HepG2 (cell line): ENCODE results near the gene HECTD1. TPM values are rescaled to one million over a fixed set of nuclear protein-coding genes. Genes with fewer than 3 reads are reported as not detected.

Experiments used
- ARHGAP35 ChIP-seq: sonication (generic); formaldehyde crosslinking; IDR thresholded peaks from 2 replicates; pipeline ENCODE4 v1.9.0; 2022; ENCODE audit warnings: mild to moderate bottlenecking, inconsistent platforms, moderate library complexity, missing genetic modification reagents, borderline replicate concordance
- ARID5B ChIP-seq: IDR thresholded peaks from 2 replicates; pipeline ENCODE4 v1.4.0; 2020; ENCODE audit warnings: mild to moderate bottlenecking, missing genetic modification reagents
- HINFP ChIP-seq: sonication (generic); formaldehyde crosslinking; IDR thresholded peaks from 2 replicates; pipeline ENCODE4 v1.4.0; 2020; ENCODE audit warnings: low read depth, mild to moderate bottlenecking, missing genetic modification reagents
- IRX3 ChIP-seq: sonication (generic); formaldehyde crosslinking; IDR thresholded peaks from 2 replicates; pipeline ENCODE4 v1.8.1; 2023; ENCODE audit warnings: mild to moderate bottlenecking, low read depth, missing genetic modification reagents, borderline replicate concordance
- KDM2A ChIP-seq: sonication (generic); formaldehyde crosslinking; IDR thresholded peaks from 2 replicates; pipeline ENCODE4 v1.4.0; 2020; ENCODE audit warnings: low read depth, missing genetic modification reagents, borderline replicate concordance
- PAX8 ChIP-seq: sonication (generic); formaldehyde crosslinking; IDR thresholded peaks from 2 replicates; pipeline ENCODE4 v1.8.0; 2022; ENCODE audit warnings: mild to moderate bottlenecking, missing genetic modification reagents, borderline replicate concordance
- PHF21A ChIP-seq: sonication (generic); formaldehyde crosslinking; IDR thresholded peaks from 2 replicates; pipeline ENCODE4 v1.5.0; 2020; ENCODE audit warnings: mild to moderate bottlenecking, missing genetic modification reagents
- RFX3 ChIP-seq: IDR thresholded peaks from 2 replicates; pipeline ENCODE4 v1.6.1; 2016; ENCODE audit warnings: missing biosample characterization, missing genetic modification reagents
- SMAD3 ChIP-seq: sonication (generic); formaldehyde crosslinking; IDR thresholded peaks from 2 replicates; pipeline ENCODE4 v1.4.0; 2020; ENCODE audit warnings: missing genetic modification reagents
- SP2 ChIP-seq: sonication (generic); formaldehyde crosslinking; IDR thresholded peaks from 2 replicates; pipeline ENCODE4 v1.5.1; 2020; ENCODE audit warnings: mild to moderate bottlenecking, missing genetic modification reagents
- ZBTB7A ChIP-seq: sonication (generic); formaldehyde crosslinking; IDR thresholded peaks from 2 replicates; pipeline ENCODE4 v1.8.0; 2022; ENCODE audit warnings: mild to moderate bottlenecking, missing genetic modification reagents
- ZEB1 ChIP-seq: IDR thresholded peaks from 2 replicates; pipeline ENCODE4 v1.6.1; 2012; ENCODE audit warnings: mild to moderate bottlenecking, low read depth, inconsistent platforms; ENCODE audit not compliant: insufficient replicate concordance
- ZNF292 ChIP-seq: sonication (generic); formaldehyde crosslinking; IDR thresholded peaks from 2 replicates; pipeline ENCODE4 v1.8.1; 2022; ENCODE audit warnings: mild to moderate bottlenecking, low read depth, missing genetic modification reagents, borderline replicate concordance
- ZNF547 ChIP-seq: sonication (generic); formaldehyde crosslinking; IDR thresholded peaks from 2 replicates; pipeline ENCODE4 v1.5.1; 2020; ENCODE audit warnings: mild to moderate bottlenecking, missing genetic modification reagents
- ZNF737 ChIP-seq: sonication (generic); formaldehyde crosslinking; IDR thresholded peaks from 2 replicates; pipeline ENCODE4 v1.5.0; 2020; ENCODE audit warnings: missing genetic modification reagents, mild to moderate bottlenecking, borderline replicate concordance
- ZNF747 ChIP-seq: sonication (generic); formaldehyde crosslinking; IDR thresholded peaks from 2 replicates; pipeline ENCODE4 v1.8.1; 2023; ENCODE audit warnings: missing genetic modification reagents, mild to moderate bottlenecking, borderline replicate concordance
- ZNF768 ChIP-seq: sonication (generic); formaldehyde crosslinking; IDR thresholded peaks from 2 replicates; pipeline ENCODE4 v1.4.0; 2020; ENCODE audit warnings: missing genetic modification reagents
- ZNF773 ChIP-seq: sonication (generic); formaldehyde crosslinking; IDR thresholded peaks from 2 replicates; pipeline ENCODE4 v1.4.0; 2020; ENCODE audit warnings: missing genetic modification reagents, borderline replicate concordance
- ZNF782 ChIP-seq: sonication (generic); formaldehyde crosslinking; IDR thresholded peaks from 2 replicates; pipeline ENCODE4 v1.4.0; 2020; ENCODE audit warnings: missing genetic modification reagents, mild to moderate bottlenecking, borderline replicate concordance
- polyA plus RNA-seq, 8 experiments: library from polyadenylated mRNA; depleted of rRNA in 3 of 8; stranded (reverse) in 7 of 8; unstranded in 1 of 8; fragments of >200 nt; fragmentation: Illumina TruSeq in 4 of 8; extraction: Trizol in 4 of 8; gene quantifications; 2 replicates each; pipeline versions ENCODE4 v1.2.1 to v1.2.3, GENCODE V29; 2011 to 2016; ENCODE audit warnings: low read depth in 4 of 8, missing spikeins in 1 of 8, mixed read lengths in 1 of 8; ENCODE audit not compliant: insufficient read depth in 1 of 8
- total RNA-seq, 5 experiments: library from RNA; depleted of rRNA; stranded (reverse); fragments of >200 nt; fragmentation: Illumina TruSeq; extraction: Trizol; gene quantifications; 2 replicates each; pipeline ENCODE4 v1.2.3, GENCODE V29; 2016; ENCODE audit warnings: low read depth in 1 of 5
- TF ChIP-seq, protein P1 (sequence below): sonication (generic); formaldehyde crosslinking; IDR thresholded peaks from 2 replicates; pipeline ENCODE4 v1.4.0; 2020; ENCODE audit warnings: missing genetic modification reagents

HECTD1 gene
- total and polyA plus RNA-seq, 2 of the 13 experiments (the other 11 are each of a cell fraction or from before 2014, with no cell fraction given), result 312 to 560 TPM

DNA sequence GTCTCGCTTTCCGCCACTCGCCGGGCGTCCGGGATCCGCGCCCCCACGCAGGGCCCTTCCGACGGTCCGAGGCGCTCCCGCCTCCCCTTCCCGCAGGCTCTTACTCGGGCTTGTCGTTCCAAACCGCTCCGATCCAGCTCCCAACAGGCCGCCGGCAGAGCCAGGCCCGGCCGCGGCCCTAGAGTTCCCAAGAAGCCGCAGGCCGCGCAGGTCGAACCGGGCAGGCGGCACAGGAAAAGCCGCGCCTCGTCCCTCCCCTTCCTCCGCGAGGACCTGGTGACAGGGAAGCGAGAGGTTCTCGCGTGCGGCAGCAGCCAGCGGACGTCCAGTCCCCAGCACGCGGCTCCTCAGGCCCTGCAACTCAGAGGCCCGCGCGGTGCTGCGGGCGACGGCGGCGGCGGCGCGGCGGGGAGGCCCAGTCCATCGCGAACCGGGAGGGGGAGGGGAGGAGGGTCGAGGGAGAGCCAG is 272 bp downstream of the HECTD1 start (continued):
- TF ChIP-seq RFX3 (no peak; the same call in 1 of the 2 replicates), ARID5B (peak; percentile 29), SP2 (CRISPR knock-in tag) (peak; percentile 60), SMAD3 (peak; percentile 86), ZNF547 (CRISPR knock-in tag) (peak; percentile 98; the same call in 1 of the 2 replicates), IRX3 (peak; percentile 90), PAX8 (no peak), PHF21A (CRISPR knock-in tag) (no peak), HINFP (CRISPR knock-in tag) (peak; percentile 16; the same call in 1 of the 2 replicates), KDM2A (CRISPR knock-in tag) (peak; percentile 17; the same call in 1 of the 2 replicates), ZNF747 (peak; percentile 20; the same call in 1 of the 2 replicates), ZNF782 (CRISPR knock-in tag) (peak; percentile 99; the same call in 1 of the 2 replicates), ZNF768 (peak; percentile 78), ZNF292 (CRISPR knock-in tag) (no peak), ARHGAP35 (CRISPR knock-in tag) (peak; percentile 99; the same call in 1 of the 2 replicates), ZEB1 (no peak), ZBTB7A (CRISPR knock-in tag) (peak; percentile 68; the same call in 1 of the 2 replicates), ZNF737 (CRISPR knock-in tag) (no peak), ZNF773 (CRISPR knock-in tag) (peak; percentile 29; the same call in 1 of the 2 replicates)
- TF ChIP-seq, protein P1, sequence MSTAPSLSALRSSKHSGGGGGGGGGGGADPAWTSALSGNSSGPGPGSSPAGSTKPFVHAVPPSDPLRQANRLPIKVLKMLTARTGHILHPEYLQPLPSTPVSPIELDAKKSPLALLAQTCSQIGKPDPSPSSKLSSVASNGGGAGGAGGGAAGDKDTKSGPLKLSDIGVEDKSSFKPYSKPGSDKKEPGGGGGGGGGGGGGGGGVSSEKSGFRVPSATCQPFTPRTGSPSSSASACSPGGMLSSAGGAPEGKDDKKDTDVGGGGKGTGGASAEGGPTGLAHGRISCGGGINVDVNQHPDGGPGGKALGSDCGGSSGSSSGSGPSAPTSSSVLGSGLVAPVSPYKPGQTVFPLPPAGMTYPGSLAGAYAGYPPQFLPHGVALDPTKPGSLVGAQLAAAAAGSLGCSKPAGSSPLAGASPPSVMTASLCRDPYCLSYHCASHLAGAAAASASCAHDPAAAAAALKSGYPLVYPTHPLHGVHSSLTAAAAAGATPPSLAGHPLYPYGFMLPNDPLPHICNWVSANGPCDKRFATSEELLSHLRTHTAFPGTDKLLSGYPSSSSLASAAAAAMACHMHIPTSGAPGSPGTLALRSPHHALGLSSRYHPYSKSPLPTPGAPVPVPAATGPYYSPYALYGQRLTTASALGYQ, result peak; percentile 82
